Naive thymus-derived CD4-positive, alpha-beta T cell (primary cell): ENCODE results near the gene AIFM3. TPM values are rescaled to one million over a fixed set of nuclear protein-coding genes. Genes with fewer than 3 reads are reported as not detected.
A peak's percentile ranks its signal among the peaks of the same experiment; 100 is the strongest.

Source experiments
- ATAC-seq: fragments of 150-1000 bp; cut with Tn5 transposase; 2 replicates; pipeline ENCODE4 v1.10.0; 2021; ENCODE audit warnings: mild to moderate bottlenecking, moderate library complexity
- CTCF ChIA-PET: fragments of 350-600 bp; sonication (Branson Sonifier 250); formaldehyde crosslinking; loops from one replicate; lab custom pipeline; 2021; ENCODE audit warnings: antibody characterized with exemption; lab: Charles Lee
- POLR2A ChIA-PET: fragments of 350-600 bp; sonication (Branson Sonifier 250); formaldehyde crosslinking; loops from one replicate; lab custom pipeline; 2021; ENCODE audit warnings: antibody characterized with exemption, inconsistent platforms; lab: Charles Lee
- DNase-seq, 9 donors: peaks; one replicate each; pipeline versions ENCODE4 v3.0.0 to v3.0.0-alpha.2; 2020 to 2022; ENCODE audit warnings: mixed read lengths in 1 of 9
- H3K27ac ChIP-seq: one replicate; pipeline ENCODE4 v1.7.0; 2013; ENCODE audit warnings: mild to moderate bottlenecking, low read depth, low read length, moderate library complexity
- H3K27me3 ChIP-seq, 2 donors: one replicate each; pipeline ENCODE4 v1.7.0; 2013; ENCODE audit warnings: low read length in 2 of 2, mild to moderate bottlenecking in 2 of 2, moderate library complexity in 2 of 2; ENCODE audit not compliant: control insufficient read depth in 2 of 2, insufficient read depth in 2 of 2
- H3K36me3 ChIP-seq, 3 experiments: 1 replicate in 2 of 3; 2 replicates in 1 of 3; pipeline ENCODE4 v1.7.0; 2013; ENCODE audit warnings: low read length in 3 of 3, mild to moderate bottlenecking in 3 of 3, moderate library complexity in 1 of 3; ENCODE audit not compliant: insufficient read depth in 3 of 3, control insufficient read depth in 2 of 3
- H3K4me1 ChIP-seq, 2 donors: one replicate each; pipeline ENCODE4 v1.7.0; 2013; ENCODE audit warnings: low read length in 2 of 2, mild to moderate bottlenecking in 2 of 2, moderate library complexity in 1 of 2; ENCODE audit not compliant: control insufficient read depth in 2 of 2, insufficient read depth in 2 of 2
- H3K4me3 ChIP-seq: 2 replicates; pipeline ENCODE4 v1.7.0; 2013; ENCODE audit warnings: mild to moderate bottlenecking, low read length
- H3K9me3 ChIP-seq, 3 experiments: 1 replicate in 2 of 3; 2 replicates in 1 of 3; pipeline ENCODE4 v1.7.0; 2013; ENCODE audit warnings: low read length in 3 of 3; ENCODE audit not compliant: control insufficient read depth in 2 of 3
- H3K27ac Mint-ChIP-seq, 9 donors: one replicate each; pipeline ENCODE4 v1.8.0; 2020 to 2022; ENCODE audit warnings: mixed read lengths in 9 of 9, mild to moderate bottlenecking in 8 of 9, moderate library complexity in 5 of 9, inconsistent platforms in 2 of 9
- H3K27me3 Mint-ChIP-seq, 5 donors: one replicate each; pipeline ENCODE4 v1.8.0; 2021 to 2022; ENCODE audit warnings: mixed read lengths in 5 of 5, mild to moderate bottlenecking in 1 of 5
- H3K36me3 Mint-ChIP-seq, 5 donors: one replicate each; pipeline ENCODE4 v1.8.0; 2020 to 2022; ENCODE audit warnings: mixed read lengths in 5 of 5, mild to moderate bottlenecking in 3 of 5, inconsistent platforms in 1 of 5
- H3K4me1 Mint-ChIP-seq, 7 donors: one replicate each; pipeline ENCODE4 v1.8.0; 2020 to 2022; ENCODE audit warnings: mixed read lengths in 7 of 7, mild to moderate bottlenecking in 3 of 7, inconsistent platforms in 1 of 7
- H3K4me3 Mint-ChIP-seq, 10 donors: one replicate each; pipeline ENCODE4 v1.8.0; 2020 to 2022; ENCODE audit warnings: mild to moderate bottlenecking in 10 of 10, mixed read lengths in 10 of 10, moderate library complexity in 6 of 10, inconsistent platforms in 2 of 10
- H3K9me3 Mint-ChIP-seq, 11 donors: one replicate each; pipeline ENCODE4 v1.8.0; 2020 to 2022; ENCODE audit warnings: mixed read lengths in 11 of 11, mild to moderate bottlenecking in 4 of 11, inconsistent platforms in 1 of 11, moderate library complexity in 1 of 11
- intact Hi-C, 2 donors: fragments of 100-400 bp; cut with micrococcal nuclease; formaldehyde crosslinking; loops; one replicate each; pipeline ENCODE4 v1.15.1; 2023
- polyA plus RNA-seq, 2 donors: library from polyadenylated mRNA; unstranded; fragments of 300-500 nt; fragmentation: Illumina TruSeq; gene quantifications; one replicate each; pipeline ENCODE4 v1.2.3, GENCODE V29; 2021
- total RNA-seq, 6 experiments: library from RNA in 5 of 6; stranded (reverse) in 5 of 6; gene quantifications; 1 replicate in 5 of 6; 2 replicates in 1 of 6; pipeline ENCODE4 v1.2.3 and lab custom pipeline; 2021 to 2026

AIFM3 gene
- total and polyA plus RNA-seq, 7 experiments from 2014 or later, result 0.17 to 9.0 (median 0.97) TPM

DNA sequence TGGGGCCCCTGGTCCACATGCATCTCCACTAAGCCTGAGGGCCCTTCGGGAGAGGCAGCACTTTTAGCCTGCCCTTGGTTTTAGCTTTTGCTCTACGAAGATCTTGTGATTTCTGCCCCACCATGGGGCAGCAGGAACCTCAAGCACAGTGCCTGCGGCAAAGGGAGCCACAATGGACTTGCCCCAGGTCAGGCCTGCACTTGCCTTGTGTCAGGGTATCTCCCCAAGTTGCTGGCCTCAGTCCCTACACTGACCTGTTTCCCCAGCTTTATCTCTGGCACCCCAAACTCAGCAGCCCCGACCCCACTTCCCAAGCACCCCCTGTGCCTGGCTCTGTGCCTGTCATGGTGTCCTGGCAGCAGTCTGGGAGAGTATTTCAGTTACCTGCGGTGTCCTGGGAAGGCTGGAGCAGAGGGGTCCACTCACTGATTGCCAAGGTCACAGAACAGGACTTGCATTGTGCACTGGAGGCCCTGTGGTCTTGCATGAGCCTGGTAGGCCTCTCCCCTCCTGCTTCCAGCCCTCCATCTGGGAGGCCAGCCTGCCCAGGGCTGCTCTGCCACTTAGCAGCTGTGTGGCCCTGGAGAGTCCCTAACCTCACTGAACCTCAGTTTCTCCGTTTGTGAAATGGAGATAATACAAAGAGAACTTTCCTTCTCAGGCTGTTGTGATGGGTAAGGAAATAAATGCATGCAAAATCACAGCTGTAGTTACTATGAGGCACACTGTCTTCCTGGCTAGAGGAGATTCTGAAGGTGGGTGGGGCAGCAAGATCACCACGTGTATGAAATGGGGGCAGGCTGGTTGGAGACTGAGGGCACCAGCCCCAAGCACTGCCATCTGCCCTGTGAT lies 3.6 kb upstream of the AIFM3 start:
- Mint-ChIP-seq H3K27ac (peak overlapping the region in 2 of 9 donors; percentile 3 to 23), H3K36me3 (no peaks in the 10 kb centered on the region), H3K27me3 (peaks cover 5 to 37% (median 14%) of the 10 kb centered on the region in 5 donors), H3K9me3 (peaks cover 0 to 1% (median 0%) of the 10 kb centered on the region in 11 donors), H3K4me1 (peaks cover 0 to 17% (median 12%) of the 10 kb centered on the region in 7 donors), H3K4me3 (peak overlapping the region in 8 of 10 donors; percentile 15 to 84 (median 56))
- H3K27me3 ChIP-seq, result no peaks in the 10 kb centered on the region
- no peak for DNase-seq
- no peaks in the 10 kb centered on the region for H3K9me3 ChIP-seq
- no peak overlapping the region for H3K27ac ChIP-seq
- H3K36me3 ChIP-seq, result no peaks in the 10 kb centered on the region
- intact Hi-C loops, result loop anchor here in 1 of 2 donors (5.0 to 10.0 kb wide), 2 partner anchors 39 to 151 kb away; partner anchors contain the start of gene THAP7
- no peak for ATAC-seq
- H3K4me1 ChIP-seq, result no peaks in the 10 kb centered on the region
- ChIA-PET POLR2A (no interaction called here), CTCF (no interaction called here)
- H3K4me3 ChIP-seq, result no peak overlapping the region

DNA sequence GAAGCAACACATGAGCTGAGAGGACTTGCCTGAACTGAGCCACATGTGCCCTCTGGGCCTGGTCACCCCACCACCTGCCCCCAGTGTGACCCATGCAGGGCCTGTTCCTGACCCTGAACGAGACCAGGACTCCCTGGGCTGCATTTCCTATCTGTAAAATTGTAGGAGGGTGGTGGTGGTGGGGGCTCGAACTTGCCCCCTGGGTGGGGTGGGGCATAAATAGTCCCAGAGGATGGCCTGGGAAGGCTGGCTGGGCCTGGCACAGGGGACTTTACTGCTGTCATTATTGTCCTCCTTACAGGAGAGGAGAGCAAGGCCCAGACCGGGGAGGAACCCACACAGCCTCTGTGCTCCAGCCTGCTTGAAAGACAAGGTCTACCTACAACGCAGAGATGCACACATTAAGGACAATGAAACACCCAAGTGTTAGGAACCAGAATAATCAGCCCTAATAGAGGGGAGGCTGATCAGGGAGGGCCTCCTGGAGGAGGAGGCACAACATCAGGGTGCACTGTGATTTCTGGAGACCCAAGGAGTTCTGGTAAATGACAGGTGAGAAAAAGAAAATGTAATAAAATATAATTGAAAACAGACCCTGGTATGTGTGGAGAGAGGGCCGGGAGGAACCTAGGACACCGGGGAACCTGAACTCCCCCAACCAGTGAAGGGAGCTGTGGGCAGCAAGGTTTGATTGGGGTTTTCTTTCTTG lies 2.8 kb upstream of the AIFM3 start:
- Mint-ChIP-seq H3K27ac (peak overlapping the region in 6 of 9 donors; percentile 3 to 78 (median 32)), H3K4me1 (peaks cover 0 to 17% (median 12%) of the 10 kb centered on the region in 7 donors), H3K4me3 (peak overlapping the region; percentile 72 to 88 (median 82)), H3K36me3 (no peaks in the 10 kb centered on the region), H3K27me3 (peaks cover 4 to 33% (median 11%) of the 10 kb centered on the region in 5 donors), H3K9me3 (peaks cover 0 to 1% (median 0%) of the 10 kb centered on the region in 11 donors)
- Histone ChIP-seq H3K27me3 (no peaks in the 10 kb centered on the region), H3K4me3 (no peak overlapping the region), H3K9me3 (no peaks in the 10 kb centered on the region), H3K27ac (peak overlapping the region; percentile 7), H3K4me1 (no peaks in the 10 kb centered on the region), H3K36me3 (no peaks in the 10 kb centered on the region)
- ChIA-PET POLR2A (no interaction called here), CTCF (no interaction called here)
- intact Hi-C loops, result loop anchor here in 1 of 2 donors (5.0 to 10.0 kb wide), 2 partner anchors 38 to 151 kb away; partner anchors contain the start of gene THAP7
- DNase-seq, result no peak
- no peak for ATAC-seq

DNA sequence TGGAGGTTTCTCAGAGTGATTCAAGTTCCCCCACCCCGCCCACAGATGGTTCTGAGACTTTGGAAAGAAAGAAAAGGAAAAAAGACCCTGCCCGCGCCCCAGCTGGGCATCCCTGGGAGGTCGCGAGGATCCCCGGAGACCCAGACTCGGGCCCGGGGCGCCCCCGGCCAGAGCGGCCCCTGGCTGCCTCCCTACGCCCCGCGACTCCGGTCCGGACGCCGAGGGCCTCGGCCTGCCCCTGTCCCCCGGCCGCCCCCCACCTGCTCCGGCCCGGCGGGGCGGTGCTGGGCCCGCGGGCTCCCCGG lies 2.3 kb upstream of the AIFM3 start:
- ATAC-seq (no peak), DNase-seq (no peak)
- Mint-ChIP-seq H3K9me3 (peaks cover 0 to 1% (median 0%) of the 10 kb centered on the region in 11 donors), H3K4me3 (peak overlapping the region; percentile 72 to 88 (median 82)), H3K36me3 (no peaks in the 10 kb centered on the region), H3K27me3 (peaks cover 4 to 33% (median 11%) of the 10 kb centered on the region in 5 donors), H3K27ac (peak overlapping the region in 5 of 9 donors; percentile 14 to 78 (median 47)), H3K4me1 (peaks cover 0 to 17% (median 12%) of the 10 kb centered on the region in 7 donors)
- Histone ChIP-seq H3K9me3 (no peaks in the 10 kb centered on the region), H3K4me1 (no peaks in the 10 kb centered on the region), H3K27me3 (no peaks in the 10 kb centered on the region), H3K4me3 (no peak overlapping the region), H3K27ac (peak overlapping the region; percentile 7), H3K36me3 (no peaks in the 10 kb centered on the region)
- ChIA-PET POLR2A (no interaction called here), CTCF (no interaction called here)
- intact Hi-C loops, result loop anchor here in 1 of 2 donors (5.0 to 10.0 kb wide), 2 partner anchors 38 to 150 kb away; partner anchors contain the start of gene THAP7

DNA sequence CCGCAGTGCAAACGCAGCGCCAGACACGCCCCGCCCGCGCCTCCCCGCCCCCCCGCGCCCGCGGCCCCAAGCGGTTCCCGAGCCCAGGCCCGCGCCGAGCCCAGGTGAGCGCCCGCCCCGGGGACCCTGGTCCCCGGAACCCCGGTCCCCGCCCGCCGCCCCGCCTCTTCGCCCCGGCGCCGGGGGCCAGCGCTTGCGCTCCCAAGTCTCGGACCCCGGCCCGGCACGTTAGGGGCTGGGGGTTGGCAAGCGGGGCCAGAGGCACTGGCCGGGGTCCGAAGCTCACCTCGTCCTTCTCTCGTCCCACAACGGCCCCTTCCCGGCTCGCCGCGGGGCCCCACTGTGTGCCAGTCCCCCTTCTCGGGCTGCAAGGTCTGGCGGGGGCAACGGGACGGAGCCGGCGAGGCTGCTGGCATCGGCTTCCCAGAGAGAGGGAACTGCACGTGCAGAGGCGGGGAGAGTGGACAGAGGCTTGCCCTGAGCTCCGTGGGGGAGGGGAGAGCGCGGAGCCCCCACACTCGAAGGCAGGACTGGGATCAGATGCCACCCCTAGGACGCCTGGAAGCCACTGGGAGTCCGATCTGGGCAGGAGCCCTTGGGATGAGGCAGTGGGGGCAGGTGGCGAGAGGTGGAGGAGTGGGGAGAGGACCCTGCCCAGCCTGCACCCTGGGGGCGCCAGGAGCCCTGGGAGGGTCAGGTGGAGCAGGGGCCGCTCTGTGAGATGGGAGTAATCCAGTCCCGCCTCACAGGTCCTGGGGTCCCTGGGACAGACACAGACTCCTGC lies 1.8 kb upstream of the AIFM3 start:
- Mint-ChIP-seq H3K36me3 (no peaks in the 10 kb centered on the region), H3K27ac (no peak overlapping the region), H3K27me3 (peaks cover 2 to 31% (median 8%) of the 10 kb centered on the region in 5 donors), H3K4me3 (peak overlapping the region in 8 of 10 donors; percentile 7 to 71 (median 52)), H3K4me1 (peaks cover 0 to 17% (median 12%) of the 10 kb centered on the region in 7 donors), H3K9me3 (peaks cover 0 to 1% (median 0%) of the 10 kb centered on the region in 11 donors)
- intact Hi-C loops, result loop anchor here in 1 of 2 donors (10.0 kb wide), 1 partner anchor 150 kb away; no protein-coding TSS in a partner anchor
- Histone ChIP-seq H3K9me3 (no peaks in the 10 kb centered on the region), H3K27me3 (no peaks in the 10 kb centered on the region), H3K27ac (peak overlapping the region; percentile 29), H3K4me1 (no peaks in the 10 kb centered on the region), H3K4me3 (no peak overlapping the region), H3K36me3 (no peaks in the 10 kb centered on the region)
- POLR2A ChIA-PET, result no interaction called here
- peak; percentile 44 for ATAC-seq
- CTCF ChIA-PET, result no interaction called here
- DNase-seq, result no peak

DNA sequence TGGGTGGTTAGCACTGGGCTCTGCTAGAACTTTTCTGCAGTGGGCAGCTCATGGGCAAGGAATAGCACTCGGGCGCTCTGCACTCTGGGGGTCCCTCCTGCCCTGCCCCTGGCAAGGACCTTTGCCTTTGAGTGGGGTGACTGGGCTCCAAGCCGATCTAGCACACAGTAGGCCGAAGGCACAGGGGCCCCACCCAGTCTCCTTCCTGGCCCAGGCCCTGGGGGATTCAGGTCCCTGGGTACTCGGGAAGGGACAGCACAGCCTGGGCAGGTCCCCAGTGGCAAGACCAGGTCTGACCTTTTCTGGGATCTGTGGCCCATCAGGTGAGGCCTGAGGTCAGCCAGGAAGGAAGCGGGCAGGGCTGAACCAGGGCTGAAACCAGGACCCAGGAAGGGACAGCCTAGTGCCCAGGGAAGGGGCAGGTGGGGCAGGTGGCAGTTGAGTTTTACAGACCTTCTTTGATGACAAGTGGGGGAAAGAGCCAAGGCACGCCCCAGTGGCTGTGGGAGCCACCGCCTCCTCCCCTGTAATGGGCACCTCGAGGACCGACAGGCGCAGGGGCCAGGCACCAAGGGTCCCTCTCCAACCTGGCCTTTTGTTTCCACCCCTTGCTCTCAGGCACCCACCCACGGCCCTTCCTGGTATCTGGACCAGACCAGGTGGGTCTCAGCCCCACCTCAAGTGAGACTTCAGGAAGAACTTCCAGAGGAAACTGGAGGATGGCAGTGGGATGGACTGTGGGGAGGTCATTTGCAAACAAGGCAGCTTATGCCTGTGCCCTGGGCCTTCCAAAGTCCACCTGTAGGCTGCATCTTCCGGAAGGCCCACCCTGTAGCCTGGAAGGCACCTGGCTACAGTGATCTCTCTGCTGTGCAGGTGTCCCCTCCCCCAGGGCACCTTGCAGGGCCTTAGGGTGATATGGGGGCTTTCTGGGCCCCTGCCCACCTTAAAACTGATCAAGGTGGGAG lies 883 bp upstream of the AIFM3 start:
- no peak for DNase-seq
- Histone ChIP-seq H3K4me1 (no peaks in the 10 kb centered on the region), H3K9me3 (no peaks in the 10 kb centered on the region), H3K4me3 (no peak overlapping the region), H3K27ac (no peak overlapping the region), H3K36me3 (no peaks in the 10 kb centered on the region), H3K27me3 (no peaks in the 10 kb centered on the region)
- CTCF ChIA-PET, result no interaction called here
- Mint-ChIP-seq H3K27ac (no peak overlapping the region), H3K4me3 (peak overlapping the region in 6 of 10 donors; percentile 7 to 71 (median 45)), H3K36me3 (no peaks in the 10 kb centered on the region), H3K27me3 (peaks cover 0 to 30% (median 6%) of the 10 kb centered on the region in 5 donors), H3K9me3 (peaks cover 0 to 2% (median 0%) of the 10 kb centered on the region in 11 donors), H3K4me1 (peaks cover 0 to 17% (median 12%) of the 10 kb centered on the region in 7 donors)
- ATAC-seq, result no peak
- intact Hi-C loops, result loop anchor here in 1 of 2 donors (10.0 kb wide), 1 partner anchor 149 kb away; no protein-coding TSS in a partner anchor
- POLR2A ChIA-PET, result no interaction called here
